AG04450 (cell line): ENCODE data around the gene CRACR2A. TPM values are rescaled to one million over a fixed set of nuclear protein-coding genes. Genes with fewer than 3 reads are reported as not detected.

ENCODE experiments used
- CTCF ChIA-PET: fragments of 300-600, 350-600 bp; formaldehyde crosslinking; extraction: SDS; loops from one replicate; lab custom pipeline; 2022; ENCODE audit warnings: antibody characterized with exemption, inconsistent platforms; lab: Charles Lee
- POLR2A ChIA-PET: fragments of 350-600 bp; formaldehyde crosslinking; extraction: SDS; loops from one replicate; lab custom pipeline; 2021; ENCODE audit warnings: antibody characterized with exemption, inconsistent platforms; lab: Yijun Ruan, JAX
- DNase-seq: peaks from one replicate; pipeline ENCODE4 v3.0.0-alpha.2; 2011; ENCODE audit warnings: low read depth, low spot score
- H3K27ac ChIP-seq: one replicate; pipeline ENCODE4 v1.5.1; 2012; ENCODE audit warnings: low read depth, low read length, control low read depth
- H3K27me3 ChIP-seq: one replicate; pipeline ENCODE4 v1.6.0; 2012; ENCODE audit warnings: low read length; ENCODE audit not compliant: control insufficient read depth, insufficient read depth
- H3K4me3 ChIP-seq: 2 replicates; pipeline ENCODE4 v1.5.1; 2011; ENCODE audit warnings: mild to moderate bottlenecking, low read depth, low read length, control low read depth
- H3K9me3 ChIP-seq: 2 replicates; pipeline ENCODE4 v1.5.1; 2012; ENCODE audit warnings: low read length; ENCODE audit not compliant: control insufficient read depth, insufficient read depth
- polyA plus RNA-seq: library from polyadenylated mRNA; depleted of rRNA; stranded (reverse); fragments of >200 nt; gene quantifications from 2 replicates; pipeline ENCODE4 v1.2.3, GENCODE V29; 2011
- TF ChIP-seq, protein P1 (sequence below): IDR thresholded peaks from 2 replicates; pipeline ENCODE4 v1.5.1; 2011; ENCODE audit warnings: low read depth, low read length, control low read depth, inconsistent platforms

Gene CRACR2A
- polyA plus RNA-seq, 1 experiment = 1.1 TPM

- ChIA-PET POLR2A (no interaction called here), CTCF (no interaction called here)
- H3K4me3 ChIP-seq = no peak overlapping the region
- H3K27me3 ChIP-seq = no peaks in the 10 kb centered on the region
- no peak for DNase-seq
- H3K9me3 ChIP-seq = no peaks in the 10 kb centered on the region
- TF ChIP-seq, protein P1, sequence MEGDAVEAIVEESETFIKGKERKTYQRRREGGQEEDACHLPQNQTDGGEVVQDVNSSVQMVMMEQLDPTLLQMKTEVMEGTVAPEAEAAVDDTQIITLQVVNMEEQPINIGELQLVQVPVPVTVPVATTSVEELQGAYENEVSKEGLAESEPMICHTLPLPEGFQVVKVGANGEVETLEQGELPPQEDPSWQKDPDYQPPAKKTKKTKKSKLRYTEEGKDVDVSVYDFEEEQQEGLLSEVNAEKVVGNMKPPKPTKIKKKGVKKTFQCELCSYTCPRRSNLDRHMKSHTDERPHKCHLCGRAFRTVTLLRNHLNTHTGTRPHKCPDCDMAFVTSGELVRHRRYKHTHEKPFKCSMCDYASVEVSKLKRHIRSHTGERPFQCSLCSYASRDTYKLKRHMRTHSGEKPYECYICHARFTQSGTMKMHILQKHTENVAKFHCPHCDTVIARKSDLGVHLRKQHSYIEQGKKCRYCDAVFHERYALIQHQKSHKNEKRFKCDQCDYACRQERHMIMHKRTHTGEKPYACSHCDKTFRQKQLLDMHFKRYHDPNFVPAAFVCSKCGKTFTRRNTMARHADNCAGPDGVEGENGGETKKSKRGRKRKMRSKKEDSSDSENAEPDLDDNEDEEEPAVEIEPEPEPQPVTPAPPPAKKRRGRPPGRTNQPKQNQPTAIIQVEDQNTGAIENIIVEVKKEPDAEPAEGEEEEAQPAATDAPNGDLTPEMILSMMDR = no peak
- no peak overlapping the region for H3K27ac ChIP-seq
Measured at GRCh38 chr12:3684449-3685051, 68.4 kb downstream of the CRACR2A start.

- CTCF ChIA-PET = no interaction called here
- DNase-seq = no peak
- Histone ChIP-seq H3K27ac (no peak overlapping the region), H3K9me3 (no peaks in the 10 kb centered on the region), H3K4me3 (no peak overlapping the region), H3K27me3 (no peaks in the 10 kb centered on the region)
- TF ChIP-seq, protein P1 = no peak
- POLR2A ChIA-PET = interaction anchor here (1.0 kb wide), 1 partner anchor 15 kb away, joined by 3 read pairs; no protein-coding TSS in a partner anchor
Measured at GRCh38 chr12:3683670-3684069, 69.2 kb downstream of the CRACR2A start.

GRCh38 chr12:3681595-3682061, 71.3 kb downstream of the CRACR2A start:
- no peak overlapping the region for H3K27ac ChIP-seq
- no peak overlapping the region for H3K4me3 ChIP-seq
- CTCF ChIA-PET = interaction anchor here (0.5 kb wide), 1 partner anchor 132 kb away, joined by 3 read pairs; no protein-coding TSS in a partner anchor
- TF ChIP-seq, protein P1 = no peak
- DNase-seq = no peak
- no peaks in the 10 kb centered on the region for H3K9me3 ChIP-seq
- H3K27me3 ChIP-seq = no peaks in the 10 kb centered on the region
- POLR2A ChIA-PET = no interaction called here

- Histone ChIP-seq H3K4me3 (no peak overlapping the region), H3K9me3 (no peaks in the 10 kb centered on the region), H3K27ac (no peak overlapping the region), H3K27me3 (no peaks in the 10 kb centered on the region)
- no peak for DNase-seq
- ChIA-PET POLR2A (no interaction called here), CTCF (interaction anchor here (0.5 kb wide), 1 partner anchor 132 kb away, joined by 3 read pairs; no protein-coding TSS in a partner anchor)
- TF ChIP-seq, protein P1 = no peak
Measured at GRCh38 chr12:3680919-3681594, 71.9 kb downstream of the CRACR2A start.

GRCh38 chr12:3679831-3680230, 73.1 kb downstream of the CRACR2A start:
- TF ChIP-seq, protein P1 = no peak
- Histone ChIP-seq H3K9me3 (no peaks in the 10 kb centered on the region), H3K4me3 (no peak overlapping the region), H3K27ac (no peak overlapping the region), H3K27me3 (no peaks in the 10 kb centered on the region)
- ChIA-PET POLR2A (no interaction called here), CTCF (interaction anchor here (0.8 kb wide), 1 partner anchor 379 kb away, joined by 3 read pairs; no protein-coding TSS in a partner anchor)
- DNase-seq = no peak
